Measurements from ENCODE around the gene PKP2. TPM values are rescaled to one million over a fixed set of nuclear protein-coding genes. Genes with fewer than 3 reads are reported as not detected.

PKP2 gene
- polyA plus RNA-seq, 1 experiment, result 0.02 TPM

- ChIA-PET CTCF (no interaction called here), POLR2A (no interaction called here)
- Histone ChIP-seq H3K4me3 (ENCODE audit: low read depth, low read length) (no peak overlapping the region), H3K27me3 (ENCODE audit: control insufficient read depth, insufficient read depth, low read length) (no peaks in the 10 kb centered on the region), H3K9me3 (ENCODE audit: control insufficient read depth, insufficient read depth, low read length) (peaks cover 3% of the 10 kb centered on the region; the same call in 1 of the 2 replicates), H3K27ac (ENCODE audit: low read depth, low read length) (no peak overlapping the region)
- no peak for DNase-seq (ENCODE audit: low read depth, low spot score)
- no peak for TF ChIP-seq CTCF (IDR thresholded peaks at IDR 0.05; ENCODE audit: low read depth, low read length)
These were observed 56.7 kb downstream of the PKP2 start for GRCh38 chr12:32839828-32840227.

GRCh38 chr12:32837974-32838373, 58.6 kb downstream of the PKP2 start:
- Histone ChIP-seq H3K27ac (ENCODE audit: low read depth, low read length) (no peak overlapping the region), H3K4me3 (ENCODE audit: low read depth, low read length) (no peak overlapping the region), H3K9me3 (ENCODE audit: control insufficient read depth, insufficient read depth, low read length) (peaks cover under 1% of the 10 kb centered on the region; the same call in 1 of the 2 replicates), H3K27me3 (ENCODE audit: control insufficient read depth, insufficient read depth, low read length) (no peaks in the 10 kb centered on the region)
- POLR2A ChIA-PET, result no interaction called here
- CTCF ChIA-PET, result no interaction called here
- DNase-seq (ENCODE audit: low read depth, low spot score), result no peak
- no peak for TF ChIP-seq CTCF (IDR thresholded peaks at IDR 0.05; ENCODE audit: low read depth, low read length)

GRCh38 chr12:32836710-32837109, 59.9 kb downstream of the PKP2 start:
- POLR2A ChIA-PET, result no interaction called here

GRCh38 chr12:32834122-32834521, 62.5 kb downstream of the PKP2 start:
- no peaks in the 10 kb centered on the region for H3K27me3 ChIP-seq (ENCODE audit: control insufficient read depth, insufficient read depth, low read length)
- no peaks in the 10 kb centered on the region for H3K9me3 ChIP-seq (ENCODE audit: control insufficient read depth, insufficient read depth, low read length)
- ChIA-PET CTCF (no interaction called here), POLR2A (no interaction called here)
- no peak for TF ChIP-seq CTCF (IDR thresholded peaks at IDR 0.05; ENCODE audit: low read depth, low read length)
- DNase-seq (ENCODE audit: low read depth, low spot score), result no peak
- H3K4me3 ChIP-seq (ENCODE audit: low read depth, low read length), result no peak overlapping the region
- no peak overlapping the region for H3K27ac ChIP-seq (ENCODE audit: low read depth, low read length)

More at GRCh38 chr12:32836710-32837109, 59.9 kb downstream of the PKP2 start:
- H3K9me3 ChIP-seq (ENCODE audit: control insufficient read depth, insufficient read depth, low read length), result no peaks in the 10 kb centered on the region
- no peak overlapping the region for H3K27ac ChIP-seq (ENCODE audit: low read depth, low read length)
- DNase-seq (ENCODE audit: low read depth, low spot score), result no peak
- no peak for TF ChIP-seq CTCF (IDR thresholded peaks at IDR 0.05; ENCODE audit: low read depth, low read length)
- no peak overlapping the region for H3K4me3 ChIP-seq (ENCODE audit: low read depth, low read length)
- H3K27me3 ChIP-seq (ENCODE audit: control insufficient read depth, insufficient read depth, low read length), result no peaks in the 10 kb centered on the region
- CTCF ChIA-PET, result no interaction called here

GRCh38 chr12:32828552-32828951, 68.0 kb downstream of the PKP2 start:
- H3K27ac ChIP-seq (ENCODE audit: low read depth, low read length), result no peak overlapping the region
- TF ChIP-seq CTCF (IDR thresholded peaks at IDR 0.05; ENCODE audit: low read depth, low read length), result no peak
- no peak overlapping the region for H3K4me3 ChIP-seq (ENCODE audit: low read depth, low read length)
- CTCF ChIA-PET, result no interaction called here
- no peaks in the 10 kb centered on the region for H3K9me3 ChIP-seq (ENCODE audit: control insufficient read depth, insufficient read depth, low read length)
- POLR2A ChIA-PET, result no interaction called here
- no peaks in the 10 kb centered on the region for H3K27me3 ChIP-seq (ENCODE audit: control insufficient read depth, insufficient read depth, low read length)
- DNase-seq (ENCODE audit: low read depth, low spot score), result no peak

All from AG04450 (cell line).